NCI-H1092 (cell line): ENCODE data around the gene HSD17B14.

Experiments
- DNase-seq: peaks from one replicate; lab custom pipeline; 2025; lab: John Stamatoyannopoulos, UW

The HSD17B14 gene

DNA sequence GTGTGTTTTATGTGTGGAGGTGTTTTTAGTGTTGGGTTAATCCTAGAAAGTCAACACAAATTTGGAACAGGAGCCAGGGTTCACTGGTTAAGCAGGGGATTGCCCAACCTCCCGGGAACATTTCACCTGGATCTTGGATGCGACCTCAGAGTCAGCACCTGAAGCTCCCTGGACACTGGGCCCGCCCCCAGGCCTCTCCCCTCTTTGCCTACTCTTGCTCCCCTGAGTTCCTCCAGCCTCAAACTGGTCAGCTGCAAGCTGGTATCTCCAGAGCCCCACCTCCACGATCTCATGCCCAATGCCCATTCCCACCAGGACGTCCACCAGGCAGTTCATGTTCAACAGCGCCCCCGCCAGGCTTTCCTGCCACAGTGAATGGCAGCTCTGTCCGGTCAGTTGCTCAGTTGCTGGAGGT is 9.7 kb downstream of the HSD17B14 start:
- no peak for DNase-seq

DNA sequence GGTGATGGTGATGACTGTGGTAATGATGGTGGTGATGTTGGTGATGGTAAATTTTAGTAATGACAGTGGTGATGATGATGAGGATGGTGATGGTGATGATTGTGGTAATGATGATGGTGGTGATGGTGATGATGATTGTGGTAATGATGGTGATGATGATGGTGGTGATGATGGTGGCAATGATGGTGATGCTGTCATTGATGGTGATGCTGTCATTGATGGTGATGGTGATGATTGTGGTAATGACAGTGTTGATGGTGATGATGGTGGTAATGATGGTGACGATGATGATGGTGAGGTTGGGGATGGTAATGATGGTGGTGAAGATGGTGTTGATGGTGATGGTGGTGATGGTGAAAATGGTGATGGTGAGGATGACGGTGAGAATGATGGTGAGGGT is 13.8 kb downstream of the HSD17B14 start:
- DNase-seq = no peak

DNA sequence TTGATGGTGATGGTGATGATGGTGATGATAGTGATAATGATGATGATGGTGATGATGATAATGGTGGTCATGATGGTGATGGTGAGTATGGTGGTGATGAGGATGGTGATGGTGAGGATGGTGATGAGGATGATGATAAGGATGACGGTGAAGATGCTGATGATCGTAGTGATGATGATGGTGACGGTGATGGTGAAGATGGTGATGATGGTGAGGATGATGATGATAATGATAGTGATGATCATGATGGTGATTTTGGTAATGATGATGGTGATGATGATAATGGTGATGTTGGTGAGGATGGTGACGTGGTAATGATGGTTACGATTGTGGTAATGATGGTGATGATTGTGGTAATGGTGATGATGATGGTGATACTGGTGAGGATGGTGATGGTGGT is 14.7 kb downstream of the HSD17B14 start:
- DNase-seq = no peak

DNA sequence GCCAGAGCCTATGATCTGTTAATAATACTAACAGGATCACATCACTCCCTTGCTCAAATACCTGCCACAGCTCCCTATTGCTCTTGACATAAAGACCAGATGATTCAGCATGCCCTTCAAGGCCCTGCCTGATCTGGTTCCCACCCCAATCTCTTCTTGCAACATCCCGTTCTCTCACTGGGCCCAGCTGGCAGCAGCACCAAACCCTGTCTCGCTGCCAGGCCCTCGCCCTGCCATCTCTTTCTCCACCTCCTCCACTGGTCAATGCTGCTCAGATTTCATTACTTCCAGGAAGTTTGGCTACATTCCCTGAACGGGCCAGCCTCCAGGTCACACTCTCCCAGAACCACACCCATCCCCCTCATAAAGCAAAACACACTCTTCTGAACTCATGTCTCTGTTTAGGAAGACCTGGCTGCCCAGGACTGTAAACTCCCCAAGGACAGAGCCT is 16.9 kb downstream of the HSD17B14 start:
- DNase-seq = peak; percentile 11

DNA sequence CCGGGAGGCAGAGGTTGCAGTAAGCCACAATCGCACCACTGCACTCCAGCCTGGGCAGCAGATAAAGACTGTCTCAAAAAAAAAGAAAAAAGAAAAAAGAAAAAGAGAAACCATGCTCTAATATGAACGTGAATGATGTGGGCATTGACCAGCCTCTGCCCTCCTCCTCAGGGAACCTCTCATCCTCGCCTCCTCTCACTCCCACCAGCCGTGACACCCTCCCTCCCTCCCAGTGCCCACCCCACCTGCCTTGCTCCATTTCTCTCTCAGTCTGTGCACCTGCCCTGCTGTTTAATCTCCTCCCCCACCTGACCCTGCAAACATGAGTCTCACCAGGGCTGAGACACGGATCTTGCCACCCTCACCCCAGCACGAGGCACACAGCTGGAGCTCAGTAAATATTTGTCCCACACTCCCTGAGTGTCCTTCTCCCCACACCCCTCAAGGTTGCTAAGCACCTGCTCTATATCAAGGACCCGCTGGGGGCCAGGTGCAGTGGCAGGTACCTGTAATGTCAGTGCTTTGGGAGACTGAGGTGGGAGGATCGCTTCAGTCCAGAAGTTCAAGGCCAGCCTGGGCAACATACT is 18.0 kb downstream of the HSD17B14 start:
- DNase-seq = peak; percentile 66

DNA sequence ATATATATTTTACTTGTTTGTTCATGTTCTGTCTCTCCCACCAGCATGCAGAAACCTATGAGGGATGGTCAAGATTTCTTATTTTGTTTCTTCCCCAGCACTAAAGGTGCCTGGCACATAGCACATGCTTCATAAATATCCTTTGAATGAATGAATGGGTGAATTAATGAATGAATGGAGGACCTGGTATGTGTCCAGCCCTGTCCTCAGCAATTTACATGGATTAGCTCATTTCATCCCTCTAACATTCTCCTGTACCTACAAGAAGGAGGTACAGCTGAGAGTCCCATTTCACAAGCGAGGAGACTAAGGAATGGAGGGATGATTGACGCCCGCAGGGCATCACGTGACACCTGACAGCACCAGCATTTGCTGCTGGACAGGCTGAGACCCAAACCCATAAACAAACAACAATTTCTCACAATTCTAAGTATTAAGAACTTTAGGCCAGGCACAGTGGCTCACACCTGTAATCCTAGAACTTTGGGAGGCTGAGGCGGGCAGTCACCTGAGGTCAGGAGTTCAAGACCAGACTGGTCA is 18.6 kb downstream of the HSD17B14 start:
- DNase-seq = no peak

DNA sequence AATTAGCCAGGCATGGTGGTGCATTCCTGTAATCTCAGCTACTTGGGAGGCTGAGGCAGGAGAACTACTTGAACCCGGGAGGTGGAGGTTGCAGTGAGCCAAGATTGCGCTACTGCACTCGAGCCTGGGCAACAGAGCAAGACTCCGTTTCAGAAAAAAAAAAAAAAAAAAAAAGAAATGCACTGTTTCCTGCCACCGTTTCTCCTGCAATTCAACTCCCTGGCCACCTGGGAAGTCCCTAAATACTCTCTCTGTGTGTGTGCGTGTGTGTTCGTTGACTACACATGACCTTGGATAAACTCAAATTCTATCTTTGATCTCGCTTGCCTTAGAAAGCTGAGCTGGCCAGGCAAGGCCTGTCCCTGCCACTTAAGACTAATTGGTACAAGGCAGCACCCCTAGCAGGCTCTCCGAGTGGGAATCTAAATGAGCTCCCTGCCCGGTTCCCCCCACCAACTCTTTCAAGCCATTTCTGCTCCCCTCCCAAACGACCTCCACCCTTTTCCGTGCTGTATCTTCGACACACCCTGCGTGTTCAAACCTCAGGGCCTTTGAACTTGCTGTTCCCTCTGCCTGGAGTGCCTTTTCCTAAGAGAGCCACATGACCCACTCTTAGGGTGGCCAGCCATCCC is 20.3 kb downstream of the HSD17B14 start:
- no peak for DNase-seq

DNA sequence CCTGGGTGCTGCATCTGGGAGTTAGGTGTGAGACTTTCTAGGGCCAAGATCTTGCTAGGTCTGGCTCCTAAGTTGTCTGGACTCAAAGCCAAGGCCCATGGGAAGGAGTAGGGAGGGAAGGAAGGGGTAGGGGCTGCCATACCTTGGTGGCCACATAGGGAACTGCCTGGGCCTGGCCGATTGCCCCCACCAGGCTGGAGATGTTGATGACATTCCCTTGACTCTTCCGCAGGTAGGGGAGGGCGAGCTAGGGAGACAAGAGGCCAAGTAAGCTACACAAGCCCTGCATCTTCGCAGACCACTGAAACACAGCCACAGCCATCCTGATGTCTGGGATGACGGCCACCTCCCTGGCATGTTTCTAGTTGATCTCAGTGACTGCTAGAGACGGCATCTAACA is 21.4 kb downstream of the HSD17B14 start:
- no peak for DNase-seq

DNA sequence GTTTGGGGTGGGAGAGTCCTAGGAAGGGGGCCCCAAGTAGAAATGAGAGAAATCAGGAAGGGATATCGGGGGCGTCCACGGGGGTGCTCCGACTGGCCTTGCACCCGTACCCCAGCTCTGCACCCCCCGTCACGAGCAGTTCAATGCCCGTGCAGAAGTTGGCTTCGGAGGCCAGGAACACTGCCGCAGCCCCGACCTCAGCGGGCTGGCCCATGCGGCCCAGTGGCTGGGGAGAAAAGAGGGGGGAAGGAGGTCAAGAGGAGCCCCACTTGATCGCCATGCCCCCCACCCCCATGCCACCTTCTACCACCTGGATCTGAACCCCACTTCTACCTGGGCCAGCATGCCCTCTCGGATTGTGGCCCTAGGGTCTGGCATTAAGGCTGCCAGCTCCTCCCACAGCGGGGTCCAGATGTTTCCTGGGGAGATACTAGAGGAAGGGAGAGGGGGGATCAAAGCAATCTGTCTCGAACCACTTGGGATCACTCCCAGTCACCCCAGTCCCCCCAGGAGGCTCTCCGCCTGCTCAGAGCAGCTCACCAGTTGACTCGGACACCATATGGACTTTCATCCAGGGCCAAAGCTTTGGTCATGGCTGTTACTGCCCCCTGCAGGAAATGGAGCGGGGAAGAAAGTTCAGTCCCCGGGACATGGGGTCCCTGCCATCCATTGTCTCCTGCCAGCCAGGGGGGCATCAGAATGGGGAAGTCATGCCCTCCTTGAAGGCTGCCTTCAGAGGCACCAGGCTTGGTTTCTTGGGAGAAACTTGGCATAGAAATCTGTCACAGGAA is 23.0 kb downstream of the HSD17B14 start:
- no peak for DNase-seq

DNA sequence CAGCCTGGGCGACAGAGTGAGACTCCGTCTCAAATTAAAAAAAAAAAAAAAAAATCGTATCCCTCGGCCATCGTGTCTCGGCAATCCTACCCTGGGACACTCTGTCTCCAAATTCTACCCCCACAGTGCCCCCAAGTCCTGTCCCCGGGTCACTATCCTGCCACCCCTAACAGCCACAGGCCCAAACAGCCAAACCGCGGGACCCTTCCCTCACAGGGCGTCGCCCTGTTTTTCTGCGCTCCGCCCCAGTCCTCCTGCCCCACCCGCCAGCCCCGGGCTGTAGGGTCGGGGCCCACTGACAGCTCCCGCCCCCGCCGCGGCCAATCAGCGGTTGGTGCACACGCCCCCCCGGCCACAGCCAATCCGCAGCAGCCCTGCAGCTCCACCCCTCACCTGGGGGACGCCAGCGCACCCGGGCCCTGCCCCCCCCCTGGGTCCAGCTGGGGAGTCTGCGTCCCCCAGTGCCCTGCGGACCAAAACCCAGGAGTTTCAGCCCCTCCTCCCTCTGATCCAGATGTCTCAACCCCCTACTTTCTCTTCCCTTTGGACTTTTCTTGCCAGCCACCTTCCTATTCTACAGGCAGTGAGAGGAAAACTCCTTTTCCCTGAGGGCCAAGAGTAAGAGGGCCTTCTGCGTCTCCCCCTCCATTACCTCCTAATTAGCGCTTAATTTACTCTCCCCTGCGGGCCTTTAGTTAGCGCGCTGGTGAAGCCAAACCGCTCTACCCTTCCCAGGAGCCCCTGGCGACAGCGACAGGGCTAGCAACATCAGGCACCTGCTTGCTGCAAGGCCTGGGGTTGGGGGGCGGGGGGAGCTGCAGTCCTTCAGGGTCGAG is 24.0 kb downstream of the HSD17B14 start:
- DNase-seq = peak; percentile 55

DNA sequence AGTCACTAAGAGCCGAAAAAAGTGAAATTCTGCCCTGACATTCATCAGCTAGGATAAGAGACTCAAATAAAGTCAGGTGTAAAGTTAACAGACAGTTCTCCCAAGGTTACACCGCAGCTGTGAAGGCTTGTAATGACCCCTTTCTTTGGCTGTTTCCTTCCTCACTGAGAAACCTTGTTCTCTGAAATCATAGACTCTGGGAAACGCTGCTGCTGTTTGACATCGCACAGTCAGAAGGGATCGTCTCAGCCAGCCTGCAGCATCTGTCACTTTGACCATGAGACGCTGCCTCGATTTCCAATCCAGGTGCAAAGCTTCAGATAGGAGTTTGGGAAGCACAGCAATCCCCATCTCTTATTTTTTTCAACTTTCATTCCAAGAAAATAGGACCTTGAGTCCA is 26.1 kb downstream of the HSD17B14 start:
- DNase-seq = no peak

DNA sequence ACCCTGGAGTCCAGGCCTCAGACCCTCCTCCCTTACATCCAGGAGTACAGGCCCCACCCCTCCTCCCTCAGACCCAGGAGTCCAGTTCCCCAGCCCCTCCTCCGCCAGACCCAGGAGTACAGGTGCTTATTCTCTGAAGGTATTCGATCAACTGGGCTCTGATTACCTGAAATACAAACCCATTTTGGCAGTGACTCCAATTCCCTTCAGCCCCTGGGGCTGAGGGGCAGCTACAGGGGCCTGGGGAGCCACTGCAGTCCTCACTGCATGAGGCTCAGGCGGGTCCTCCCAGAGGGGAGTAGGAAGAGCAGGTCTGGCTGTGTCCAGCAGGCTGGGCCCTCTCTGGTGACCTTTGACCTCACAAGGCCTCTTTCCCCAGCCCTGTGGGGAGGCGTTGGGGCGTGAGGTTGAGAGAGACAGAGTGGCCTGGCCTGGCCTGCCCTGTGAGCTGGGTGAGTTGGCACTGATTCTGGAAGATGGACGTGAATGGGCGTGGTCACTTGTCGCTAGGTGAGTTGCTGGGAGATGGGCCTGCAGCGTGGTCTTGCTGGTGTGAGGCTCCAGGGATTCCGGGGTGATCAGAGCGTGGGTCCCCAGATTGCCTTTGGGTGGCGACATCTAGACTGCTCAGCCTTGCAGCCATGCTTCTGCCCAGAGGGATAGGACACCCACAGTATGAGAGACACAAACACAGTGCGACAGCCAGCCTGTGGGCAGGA is 28.5 kb downstream of the HSD17B14 start:
- no peak for DNase-seq

DNA sequence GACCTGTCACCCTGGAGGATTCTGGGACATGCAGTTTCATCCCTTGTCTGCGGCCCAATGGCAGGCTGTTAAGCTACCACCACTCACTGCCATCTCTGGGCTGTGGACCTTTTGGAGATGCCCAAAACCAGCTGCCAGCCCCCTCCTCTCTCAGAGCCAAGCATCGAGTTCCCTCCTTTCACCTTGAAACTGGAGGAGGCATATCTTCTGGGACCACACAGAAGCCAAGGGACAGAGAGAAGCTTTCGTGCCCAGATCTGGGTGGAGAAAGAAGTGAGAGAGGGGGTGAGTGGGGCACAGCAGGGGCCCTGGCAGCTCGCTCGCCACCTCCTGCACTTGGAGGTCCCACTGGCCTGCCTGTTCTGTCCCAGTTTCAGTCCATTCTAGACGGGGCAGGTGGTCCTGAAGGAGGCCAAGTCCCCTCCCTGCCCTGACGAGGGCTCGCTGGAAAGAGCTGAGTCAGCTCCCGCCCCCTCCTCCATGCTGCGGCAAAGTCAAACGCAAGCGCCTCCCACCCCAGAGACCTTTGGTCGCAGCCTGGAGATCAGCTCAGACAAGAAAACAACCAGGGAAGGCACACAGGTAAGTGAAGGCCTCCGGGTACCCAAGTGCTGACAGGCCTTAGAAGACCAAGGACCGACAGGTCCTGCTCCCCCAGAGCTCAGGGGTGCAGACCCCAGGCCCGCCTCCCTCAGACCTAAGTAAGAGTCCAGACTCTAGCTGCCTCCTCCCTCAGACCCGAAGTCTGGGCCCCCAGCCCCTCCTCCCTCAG is 29.3 kb downstream of the HSD17B14 start:
- DNase-seq = no peak

DNA sequence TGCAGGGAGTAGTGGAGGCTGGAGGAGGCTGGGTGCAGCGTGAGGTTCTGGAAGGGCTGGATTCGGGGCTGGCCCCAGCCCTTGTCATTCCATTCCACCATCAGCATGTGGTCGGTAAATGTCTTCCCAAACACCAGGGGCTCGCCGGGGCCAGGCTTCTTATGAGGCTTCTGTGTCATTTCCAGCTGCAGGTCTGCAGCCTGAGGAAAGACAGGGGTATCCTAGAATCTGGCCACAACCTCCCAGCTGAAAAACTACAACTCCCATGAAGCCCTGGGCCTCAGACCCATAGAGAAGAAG is 29.8 kb downstream of the HSD17B14 start:
- DNase-seq = no peak

DNA sequence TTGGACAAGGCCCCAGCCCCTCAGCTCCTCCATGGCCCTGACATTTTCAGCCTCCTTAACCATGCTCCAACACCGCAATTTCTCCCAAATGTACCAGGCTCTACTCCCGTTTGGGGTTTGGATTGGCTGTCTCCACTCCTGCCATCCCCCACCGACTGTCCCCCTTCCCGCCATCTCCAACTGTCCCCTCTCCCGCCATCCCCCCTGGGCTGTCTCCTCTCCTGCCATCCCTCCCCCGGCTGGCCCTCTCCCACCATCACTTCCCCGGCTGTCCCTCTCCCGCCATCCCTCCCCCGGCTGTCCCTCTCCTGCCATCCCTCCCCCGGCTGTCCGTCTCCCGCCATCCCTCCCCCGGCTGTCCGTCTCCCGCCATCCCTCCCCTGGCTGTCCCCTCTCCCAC is 30.8 kb downstream of the HSD17B14 start:
- DNase-seq = no peak

DNA sequence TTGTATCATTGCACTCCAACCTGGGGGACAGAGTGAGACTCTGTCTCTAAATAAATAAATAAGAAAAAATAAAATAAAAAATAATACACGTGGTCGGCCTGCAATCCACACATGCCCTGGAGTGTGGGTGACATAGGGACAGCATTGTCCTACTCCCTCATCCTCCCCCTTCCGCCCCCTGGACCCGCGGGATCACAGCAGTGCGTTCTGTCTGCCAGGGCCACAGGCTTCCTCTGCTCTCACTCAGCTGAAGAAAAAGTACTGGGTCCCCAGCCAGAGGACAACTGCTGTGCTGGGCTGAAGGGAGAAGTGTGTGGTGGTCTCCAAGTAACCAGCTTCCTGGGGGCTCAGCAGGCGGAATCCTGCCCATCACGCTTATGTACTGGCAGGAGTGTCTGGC is 31.8 kb downstream of the HSD17B14 start:
- no peak for DNase-seq

DNA sequence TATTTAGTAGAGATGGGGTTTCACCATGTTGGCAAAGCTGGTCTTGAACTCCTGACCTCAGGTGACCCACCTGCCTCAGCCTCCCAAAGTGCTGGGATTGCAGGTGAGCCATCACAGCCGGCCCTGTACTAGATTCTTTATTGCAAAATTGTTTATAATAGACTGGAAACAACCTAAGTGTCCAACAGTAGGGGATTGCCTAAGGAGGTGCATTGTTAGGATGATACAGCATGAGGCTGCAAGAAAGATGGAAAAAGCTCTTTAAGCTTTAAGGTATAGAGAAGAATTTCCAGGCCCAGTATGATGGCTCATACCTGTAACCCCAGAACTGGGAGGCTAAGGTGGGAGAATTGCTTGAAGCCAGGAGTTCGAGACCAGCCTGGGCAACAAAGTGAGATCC is 33.7 kb downstream of the HSD17B14 start:
- no peak for DNase-seq

DNA sequence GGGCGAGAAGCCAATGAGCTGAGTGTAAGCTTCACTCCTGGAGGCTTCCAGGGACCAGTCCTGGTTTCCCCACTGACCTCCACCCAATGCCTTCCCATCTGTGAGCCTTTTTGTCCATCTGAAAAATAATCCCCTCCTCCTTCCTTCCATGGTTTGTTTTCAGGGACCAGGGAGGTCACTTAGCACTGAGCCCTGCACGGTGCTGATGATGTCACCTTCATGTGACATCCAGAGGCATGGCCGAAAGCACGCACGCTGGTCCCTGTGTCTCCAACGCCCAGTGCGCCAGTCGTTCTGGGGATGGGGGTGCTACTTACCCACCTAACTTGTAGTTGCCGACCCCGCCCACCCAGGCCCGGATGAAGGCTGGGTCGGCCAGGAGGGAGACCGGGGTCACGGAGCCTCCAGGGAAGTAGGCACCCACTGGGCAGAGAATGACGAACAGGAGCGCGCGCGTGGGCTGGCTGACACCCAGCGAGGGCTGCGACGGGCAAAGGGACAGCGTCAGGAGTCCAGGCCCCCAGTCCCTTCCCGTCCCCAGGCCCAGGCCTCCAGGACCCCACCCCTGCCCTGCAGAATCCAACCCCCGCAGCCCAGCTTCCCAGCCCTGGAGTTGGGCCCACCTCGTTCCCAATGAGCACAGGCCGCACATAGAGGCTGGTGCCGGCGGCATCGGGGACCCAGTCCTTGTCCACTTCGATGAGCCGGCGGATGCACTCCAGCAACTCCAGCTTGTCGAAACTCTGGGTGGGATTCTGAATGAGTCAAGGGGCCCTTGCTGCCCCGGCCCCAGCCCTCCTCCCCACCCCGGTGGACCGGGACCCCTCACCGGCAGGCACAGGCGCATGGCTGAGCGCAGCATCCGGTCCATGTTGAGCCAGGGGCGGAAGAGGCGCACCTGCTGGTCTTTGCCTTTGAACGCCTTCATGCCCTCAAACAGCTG is 36.7 kb downstream of the HSD17B14 start:
- DNase-seq = no peak

DNA sequence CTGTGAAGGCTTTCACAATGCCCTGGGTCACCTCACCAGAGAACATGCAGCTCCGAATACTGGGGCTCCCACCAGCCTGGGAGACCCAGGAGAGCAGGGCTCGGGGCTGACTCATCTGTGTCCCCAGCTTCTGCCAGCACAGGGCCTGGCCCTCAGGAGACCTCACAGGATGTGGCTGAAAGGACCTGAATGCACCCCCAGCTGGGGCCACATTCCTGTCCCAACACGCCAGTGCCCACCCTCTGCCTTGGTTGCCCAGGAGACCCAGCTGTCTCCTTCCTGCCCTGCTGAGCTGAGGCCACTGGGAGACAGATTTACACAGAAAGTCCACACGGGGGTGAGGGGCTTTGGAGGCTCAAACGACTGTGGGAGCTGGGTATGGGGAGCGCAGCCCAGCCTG is 37.4 kb downstream of the HSD17B14 start:
- no peak for DNase-seq

DNA sequence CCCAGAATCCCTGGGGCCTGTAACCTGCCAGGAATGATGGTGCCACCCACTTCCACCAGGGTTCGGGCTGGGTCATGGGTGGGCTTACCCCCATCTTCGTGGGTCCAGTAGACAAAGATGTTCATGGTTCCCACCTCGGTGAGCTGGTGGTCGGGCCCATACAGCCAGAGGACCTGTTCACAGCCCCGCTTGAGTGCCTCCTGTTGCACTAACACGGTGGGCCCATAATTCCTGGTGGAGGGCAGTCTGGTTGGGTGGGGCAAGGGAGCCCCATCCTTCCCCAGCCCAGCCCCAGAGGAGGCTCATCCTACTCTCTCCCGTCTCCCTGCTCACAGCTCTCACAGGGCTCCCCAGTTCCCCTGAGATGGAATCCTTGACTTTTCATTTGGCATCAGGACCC is 39.2 kb downstream of the HSD17B14 start:
- no peak for DNase-seq
